ENCODE results near the gene KLKB1.

The KLKB1 gene

DNA sequence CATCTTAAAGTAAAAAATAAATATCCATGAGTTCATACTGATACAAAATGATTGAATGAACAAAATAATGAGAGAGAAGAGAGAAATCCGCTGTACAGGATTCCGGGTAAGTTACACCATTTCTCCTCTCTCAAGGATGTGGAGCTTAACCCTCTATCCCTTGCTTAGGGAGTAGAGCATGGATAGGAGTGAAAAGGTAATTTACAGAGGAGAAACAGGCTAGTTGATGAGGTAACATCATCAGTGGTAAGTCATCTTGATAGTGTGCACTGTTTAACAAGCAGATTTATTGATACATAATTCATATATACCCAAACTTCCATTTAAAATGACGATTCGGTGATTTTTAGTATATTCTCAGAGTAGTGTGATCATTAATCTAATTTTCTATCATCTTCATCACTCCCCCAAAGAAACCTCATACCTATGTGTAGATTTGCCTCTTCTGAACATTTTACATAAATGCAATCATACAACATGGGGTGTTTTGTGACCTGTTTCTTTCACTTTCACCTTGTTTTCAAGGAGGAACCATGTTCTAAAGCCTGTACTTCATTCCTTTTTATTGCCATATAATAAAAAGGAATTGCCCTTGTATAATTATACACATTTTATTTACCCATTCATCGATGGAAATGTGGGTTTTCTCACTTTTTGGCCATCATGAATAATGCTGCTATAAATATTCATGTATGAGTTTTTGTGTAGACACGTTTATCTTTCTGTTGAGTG is 73.5 kb downstream of the KLKB1 start:
- TF ChIP-seq, protein P1, sequence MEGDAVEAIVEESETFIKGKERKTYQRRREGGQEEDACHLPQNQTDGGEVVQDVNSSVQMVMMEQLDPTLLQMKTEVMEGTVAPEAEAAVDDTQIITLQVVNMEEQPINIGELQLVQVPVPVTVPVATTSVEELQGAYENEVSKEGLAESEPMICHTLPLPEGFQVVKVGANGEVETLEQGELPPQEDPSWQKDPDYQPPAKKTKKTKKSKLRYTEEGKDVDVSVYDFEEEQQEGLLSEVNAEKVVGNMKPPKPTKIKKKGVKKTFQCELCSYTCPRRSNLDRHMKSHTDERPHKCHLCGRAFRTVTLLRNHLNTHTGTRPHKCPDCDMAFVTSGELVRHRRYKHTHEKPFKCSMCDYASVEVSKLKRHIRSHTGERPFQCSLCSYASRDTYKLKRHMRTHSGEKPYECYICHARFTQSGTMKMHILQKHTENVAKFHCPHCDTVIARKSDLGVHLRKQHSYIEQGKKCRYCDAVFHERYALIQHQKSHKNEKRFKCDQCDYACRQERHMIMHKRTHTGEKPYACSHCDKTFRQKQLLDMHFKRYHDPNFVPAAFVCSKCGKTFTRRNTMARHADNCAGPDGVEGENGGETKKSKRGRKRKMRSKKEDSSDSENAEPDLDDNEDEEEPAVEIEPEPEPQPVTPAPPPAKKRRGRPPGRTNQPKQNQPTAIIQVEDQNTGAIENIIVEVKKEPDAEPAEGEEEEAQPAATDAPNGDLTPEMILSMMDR (IDR thresholded peaks at IDR 0.05) = no peak
- no peak for TF ChIP-seq ZFX (IDR thresholded peaks at IDR 0.05; ENCODE audit: borderline replicate concordance)
- H3K27ac ChIP-seq = no peak overlapping the region

DNA sequence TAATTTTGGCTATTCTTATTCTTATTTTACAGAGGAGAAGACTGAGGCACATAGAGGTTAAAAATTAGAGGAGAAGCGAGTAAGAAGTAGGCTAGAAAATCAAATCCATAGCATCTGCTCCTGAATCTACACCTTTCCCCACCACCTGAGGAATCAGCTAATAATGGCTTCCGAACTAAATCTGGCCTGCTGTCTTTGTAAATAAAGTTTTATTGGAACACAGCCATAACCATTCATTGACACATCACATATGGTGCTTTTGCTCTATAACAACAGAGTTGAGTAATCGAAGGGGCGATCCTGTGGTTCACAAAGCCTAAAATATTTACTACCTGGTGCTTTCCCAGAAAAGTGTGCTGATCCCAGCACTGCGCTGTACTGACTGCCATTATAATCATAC is 76.9 kb downstream of the KLKB1 start:
- no peak overlapping the region for H3K27ac ChIP-seq
- TF ChIP-seq, protein P1 (IDR thresholded peaks at IDR 0.05) = no peak
- TF ChIP-seq ZFX (IDR thresholded peaks at IDR 0.05; ENCODE audit: borderline replicate concordance) = no peak

DNA sequence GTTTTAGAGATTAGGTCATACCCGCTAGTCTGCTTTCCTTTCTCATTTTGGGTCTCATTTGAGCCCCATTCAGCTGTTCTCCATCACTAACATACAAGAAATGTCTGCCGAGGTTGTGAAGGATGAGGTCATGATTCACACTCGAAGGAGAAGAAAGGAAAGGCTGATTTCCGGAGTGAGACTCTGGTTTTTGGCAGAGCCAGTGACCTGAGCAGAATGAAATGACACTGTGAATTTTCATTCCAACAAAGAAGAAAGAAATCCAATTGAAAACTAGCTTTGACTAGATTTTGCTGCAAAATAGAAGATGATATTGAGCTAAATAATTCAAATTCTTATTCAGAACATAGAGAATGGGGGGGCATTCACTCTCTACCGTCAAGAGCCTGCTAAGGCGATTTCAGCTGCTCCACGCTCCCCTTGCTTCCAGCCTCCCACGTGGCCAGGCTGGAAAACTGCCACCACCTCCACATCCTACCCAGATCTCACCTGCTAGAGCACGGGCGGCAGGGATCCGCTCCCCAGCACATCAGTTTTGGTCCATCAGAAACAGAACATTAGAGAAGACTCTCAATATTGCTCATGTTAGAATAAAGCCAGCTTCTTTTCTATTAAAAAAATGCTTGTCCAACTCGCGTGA is 77.7 kb downstream of the KLKB1 start:
- no peak overlapping the region for H3K27ac ChIP-seq
- TF ChIP-seq, protein P1 (IDR thresholded peaks at IDR 0.05) = no peak
- no peak for TF ChIP-seq ZFX (IDR thresholded peaks at IDR 0.05; ENCODE audit: borderline replicate concordance)

DNA sequence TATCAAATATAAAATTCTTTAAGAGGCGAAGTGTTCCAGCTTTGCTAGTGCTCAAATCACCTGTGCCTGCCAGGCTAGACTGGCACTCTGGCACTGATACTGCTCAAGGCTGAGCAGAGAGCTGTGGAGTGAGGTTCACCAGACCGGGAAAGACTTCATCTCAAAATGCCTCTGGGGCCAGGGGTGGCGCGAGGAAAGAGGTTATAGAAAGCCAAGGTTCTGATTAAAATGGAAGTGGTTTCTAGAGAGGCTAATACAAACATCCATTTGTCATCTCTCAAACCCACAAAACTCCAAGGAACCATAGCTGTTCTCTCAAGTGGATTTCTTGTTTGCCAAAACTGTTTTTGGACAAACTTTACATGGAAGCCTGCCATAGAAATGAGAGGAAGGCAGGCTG is 80.2 kb downstream of the KLKB1 start:
- TF ChIP-seq, protein P1 (IDR thresholded peaks at IDR 0.05) = no peak
- TF ChIP-seq ZFX (IDR thresholded peaks at IDR 0.05; ENCODE audit: borderline replicate concordance) = no peak
- no peak overlapping the region for H3K27ac ChIP-seq

DNA sequence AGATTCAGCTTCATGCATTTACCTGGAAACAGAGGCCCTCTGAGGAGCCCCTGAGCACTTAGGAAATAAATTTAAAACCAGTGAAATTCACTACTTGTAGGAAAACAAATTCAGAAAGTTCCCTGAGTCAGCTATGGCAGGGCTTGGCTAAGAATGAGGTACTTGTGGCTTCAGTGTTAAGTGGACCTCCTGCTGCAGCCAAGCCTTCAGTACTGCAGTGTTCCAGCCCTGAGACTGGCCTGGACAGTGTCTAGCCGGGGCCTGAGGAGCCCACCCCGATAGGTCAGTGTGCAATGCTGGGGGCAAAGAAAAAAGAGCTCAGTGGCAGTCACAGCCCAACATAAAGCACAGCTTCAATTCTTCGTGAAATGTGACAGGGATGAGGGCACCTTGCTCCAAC is 80.6 kb downstream of the KLKB1 start:
- TF ChIP-seq, protein P1 (IDR thresholded peaks at IDR 0.05) = no peak
- TF ChIP-seq ZFX (IDR thresholded peaks at IDR 0.05; ENCODE audit: borderline replicate concordance) = no peak

More for the DNA sequence above, 80.6 kb downstream of the KLKB1 start:
- H3K27ac ChIP-seq = no peak overlapping the region
